Measurements from ENCODE around the gene TGM1. TPM values are rescaled to one million over a fixed set of nuclear protein-coding genes. Genes with fewer than 3 reads are reported as not detected.

TGM1 gene
- polyA plus RNA-seq, 2 of the 4 experiments (the other 2 are of a cell fraction) = 0.61 to 1.3 TPM

DNA sequence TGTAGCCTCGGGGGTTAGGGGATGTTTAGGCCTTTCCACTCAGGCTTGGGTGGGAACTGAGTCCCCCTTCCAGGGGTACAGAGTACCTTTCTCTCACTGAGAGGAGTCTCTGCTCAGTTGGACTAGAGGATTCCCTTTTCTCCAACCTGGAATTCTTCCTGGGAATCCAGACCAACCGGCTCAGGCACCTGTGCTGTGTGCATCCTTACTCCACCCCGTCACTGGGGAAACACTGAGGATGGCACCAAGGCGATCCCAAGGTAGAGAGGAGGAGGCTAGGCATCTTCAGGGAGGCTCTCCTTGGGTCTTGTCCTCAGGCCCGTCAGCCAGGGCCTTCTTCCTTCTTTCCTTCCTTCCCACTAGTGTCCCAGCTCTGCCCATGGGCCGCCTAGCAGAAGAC lies 871 bp upstream of the TGM1 start:
- ChIA-PET CTCF (interaction anchor here (0.8 to 34.0 kb wide), 3 partner anchors 21 to 39 kb away, joined by 3 to 469 read pairs (median 24); partner anchors contain the start of genes CIDEB, DHRS1, LTB4R and LTB4R2), POLR2A (no interaction called here)
- WGBS (ENCODE audit: missing lambda C conversion rate) = 79% methylated on average over 6 of the region's 6 CpGs
- Histone ChIP-seq H3K4me2 (no peak overlapping the region), H3K4me1 (peaks cover 8% of the 10 kb centered on the region), H3K4me3 (no peak overlapping the region), H3K9me3 (no peaks in the 10 kb centered on the region), H3K27ac (no peak overlapping the region)
- ATAC-seq = no peak
- no peak for DNase-seq (ENCODE audit: low read depth in 1 of 2, low spot score in 1 of 2)
- TF ChIP-seq FOSB (CRISPR knock-in tag; IDR thresholded peaks at IDR 0.05) (no peak), NR3C1 (IDR thresholded peaks at IDR 0.05) (no peak), EP300 (IDR thresholded peaks at IDR 0.05) (no peak), CEBPB (IDR thresholded peaks at IDR 0.05) (no peak), HOXB13 (CRISPR knock-in tag; IDR thresholded peaks at IDR 0.05; ENCODE audit: low read depth) (no peak), HES2 (IDR thresholded peaks at IDR 0.05) (no peak), EHF (CRISPR knock-in tag; IDR thresholded peaks at IDR 0.05) (no peak)
- TF ChIP-seq, protein P1, sequence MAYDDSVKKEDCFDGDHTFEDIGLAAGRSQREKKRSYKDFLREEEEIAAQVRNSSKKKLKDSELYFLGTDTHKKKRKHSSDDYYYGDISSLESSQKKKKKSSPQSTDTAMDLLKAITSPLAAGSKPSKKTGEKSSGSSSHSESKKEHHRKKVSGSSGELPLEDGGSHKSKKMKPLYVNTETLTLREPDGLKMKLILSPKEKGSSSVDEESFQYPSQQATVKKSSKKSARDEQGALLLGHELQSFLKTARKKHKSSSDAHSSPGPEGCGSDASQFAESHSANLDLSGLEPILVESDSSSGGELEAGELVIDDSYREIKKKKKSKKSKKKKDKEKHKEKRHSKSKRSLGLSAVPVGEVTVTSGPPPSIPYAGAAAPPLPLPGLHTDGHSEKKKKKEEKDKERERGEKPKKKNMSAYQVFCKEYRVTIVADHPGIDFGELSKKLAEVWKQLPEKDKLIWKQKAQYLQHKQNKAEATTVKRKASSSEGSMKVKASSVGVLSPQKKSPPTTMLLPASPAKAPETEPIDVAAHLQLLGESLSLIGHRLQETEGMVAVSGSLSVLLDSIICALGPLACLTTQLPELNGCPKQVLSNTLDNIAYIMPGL (CRISPR knock-in tag; IDR thresholded peaks at IDR 0.05; ENCODE audit: borderline replicate concordance) = no peak
- TF ChIP-seq, protein P2, sequence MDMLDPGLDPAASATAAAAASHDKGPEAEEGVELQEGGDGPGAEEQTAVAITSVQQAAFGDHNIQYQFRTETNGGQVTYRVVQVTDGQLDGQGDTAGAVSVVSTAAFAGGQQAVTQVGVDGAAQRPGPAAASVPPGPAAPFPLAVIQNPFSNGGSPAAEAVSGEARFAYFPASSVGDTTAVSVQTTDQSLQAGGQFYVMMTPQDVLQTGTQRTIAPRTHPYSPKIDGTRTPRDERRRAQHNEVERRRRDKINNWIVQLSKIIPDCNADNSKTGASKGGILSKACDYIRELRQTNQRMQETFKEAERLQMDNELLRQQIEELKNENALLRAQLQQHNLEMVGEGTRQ (IDR thresholded peaks at IDR 0.05) = no peak
- FAIRE-seq = no peak

DNA sequence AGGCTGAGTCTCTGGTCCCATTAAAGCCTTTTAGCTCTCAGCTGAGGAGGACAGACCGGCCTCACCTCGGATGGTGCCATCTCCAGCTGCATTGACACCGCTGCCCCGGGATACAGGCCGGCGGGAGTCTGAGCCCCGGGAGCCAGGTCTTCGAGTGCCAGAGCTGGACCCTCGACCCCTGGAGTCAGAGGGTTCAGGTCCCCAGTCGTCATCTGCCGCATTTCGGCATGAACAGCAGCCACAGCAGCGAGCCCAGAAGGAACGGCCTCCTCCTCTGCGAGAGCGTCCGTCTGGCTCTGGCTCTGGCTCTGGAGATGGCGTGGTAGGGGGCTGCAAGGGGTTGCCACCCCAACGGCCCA lies 1.0 kb downstream of the TGM1 start:
- Histone ChIP-seq H3K4me3 (no peak overlapping the region), H3K4me1 (peaks cover 8% of the 10 kb centered on the region), H3K27ac (no peak overlapping the region), H3K9me3 (no peaks in the 10 kb centered on the region), H3K4me2 (no peak overlapping the region)
- TF ChIP-seq CHD2 (IDR thresholded peaks at IDR 0.05; ENCODE audit: low read length, partially characterized antibody) (no peak), PHF8 (IDR thresholded peaks at IDR 0.05; ENCODE audit: borderline replicate concordance, low read depth) (no peak), MYC (IDR thresholded peaks at IDR 0.05; ENCODE audit: borderline replicate concordance, low read length) (no peak), NFE2L2 (conservative IDR thresholded peaks at IDR 0.05; ENCODE audit: low read length) (no peak), CHD4 (IDR thresholded peaks at IDR 0.05; ENCODE audit: borderline replicate concordance) (no peak), FOSB (CRISPR knock-in tag; IDR thresholded peaks at IDR 0.05) (no peak), ATOH8 (CRISPR knock-in tag; IDR thresholded peaks at IDR 0.05; ENCODE audit: low read depth) (no peak), KDM5A (IDR thresholded peaks at IDR 0.05) (no peak), RFX5 (IDR thresholded peaks at IDR 0.05) (no peak), CBX8 (IDR thresholded peaks at IDR 0.05) (no peak)
- TF ChIP-seq, protein P3, sequence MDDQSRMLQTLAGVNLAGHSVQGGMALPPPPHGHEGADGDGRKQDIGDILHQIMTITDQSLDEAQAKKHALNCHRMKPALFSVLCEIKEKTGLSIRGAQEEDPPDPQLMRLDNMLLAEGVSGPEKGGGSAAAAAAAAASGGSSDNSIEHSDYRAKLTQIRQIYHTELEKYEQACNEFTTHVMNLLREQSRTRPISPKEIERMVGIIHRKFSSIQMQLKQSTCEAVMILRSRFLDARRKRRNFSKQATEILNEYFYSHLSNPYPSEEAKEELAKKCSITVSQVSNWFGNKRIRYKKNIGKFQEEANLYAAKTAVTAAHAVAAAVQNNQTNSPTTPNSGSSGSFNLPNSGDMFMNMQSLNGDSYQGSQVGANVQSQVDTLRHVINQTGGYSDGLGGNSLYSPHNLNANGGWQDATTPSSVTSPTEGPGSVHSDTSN (IDR thresholded peaks at IDR 0.05) = no peak
- TF ChIP-seq, protein P1 (CRISPR knock-in tag; IDR thresholded peaks at IDR 0.05; ENCODE audit: borderline replicate concordance) = no peak
- TF ChIP-seq, protein P4, sequence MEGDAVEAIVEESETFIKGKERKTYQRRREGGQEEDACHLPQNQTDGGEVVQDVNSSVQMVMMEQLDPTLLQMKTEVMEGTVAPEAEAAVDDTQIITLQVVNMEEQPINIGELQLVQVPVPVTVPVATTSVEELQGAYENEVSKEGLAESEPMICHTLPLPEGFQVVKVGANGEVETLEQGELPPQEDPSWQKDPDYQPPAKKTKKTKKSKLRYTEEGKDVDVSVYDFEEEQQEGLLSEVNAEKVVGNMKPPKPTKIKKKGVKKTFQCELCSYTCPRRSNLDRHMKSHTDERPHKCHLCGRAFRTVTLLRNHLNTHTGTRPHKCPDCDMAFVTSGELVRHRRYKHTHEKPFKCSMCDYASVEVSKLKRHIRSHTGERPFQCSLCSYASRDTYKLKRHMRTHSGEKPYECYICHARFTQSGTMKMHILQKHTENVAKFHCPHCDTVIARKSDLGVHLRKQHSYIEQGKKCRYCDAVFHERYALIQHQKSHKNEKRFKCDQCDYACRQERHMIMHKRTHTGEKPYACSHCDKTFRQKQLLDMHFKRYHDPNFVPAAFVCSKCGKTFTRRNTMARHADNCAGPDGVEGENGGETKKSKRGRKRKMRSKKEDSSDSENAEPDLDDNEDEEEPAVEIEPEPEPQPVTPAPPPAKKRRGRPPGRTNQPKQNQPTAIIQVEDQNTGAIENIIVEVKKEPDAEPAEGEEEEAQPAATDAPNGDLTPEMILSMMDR (IDR thresholded peaks at IDR 0.05) = no peak
- TF ChIP-seq, protein P5, sequence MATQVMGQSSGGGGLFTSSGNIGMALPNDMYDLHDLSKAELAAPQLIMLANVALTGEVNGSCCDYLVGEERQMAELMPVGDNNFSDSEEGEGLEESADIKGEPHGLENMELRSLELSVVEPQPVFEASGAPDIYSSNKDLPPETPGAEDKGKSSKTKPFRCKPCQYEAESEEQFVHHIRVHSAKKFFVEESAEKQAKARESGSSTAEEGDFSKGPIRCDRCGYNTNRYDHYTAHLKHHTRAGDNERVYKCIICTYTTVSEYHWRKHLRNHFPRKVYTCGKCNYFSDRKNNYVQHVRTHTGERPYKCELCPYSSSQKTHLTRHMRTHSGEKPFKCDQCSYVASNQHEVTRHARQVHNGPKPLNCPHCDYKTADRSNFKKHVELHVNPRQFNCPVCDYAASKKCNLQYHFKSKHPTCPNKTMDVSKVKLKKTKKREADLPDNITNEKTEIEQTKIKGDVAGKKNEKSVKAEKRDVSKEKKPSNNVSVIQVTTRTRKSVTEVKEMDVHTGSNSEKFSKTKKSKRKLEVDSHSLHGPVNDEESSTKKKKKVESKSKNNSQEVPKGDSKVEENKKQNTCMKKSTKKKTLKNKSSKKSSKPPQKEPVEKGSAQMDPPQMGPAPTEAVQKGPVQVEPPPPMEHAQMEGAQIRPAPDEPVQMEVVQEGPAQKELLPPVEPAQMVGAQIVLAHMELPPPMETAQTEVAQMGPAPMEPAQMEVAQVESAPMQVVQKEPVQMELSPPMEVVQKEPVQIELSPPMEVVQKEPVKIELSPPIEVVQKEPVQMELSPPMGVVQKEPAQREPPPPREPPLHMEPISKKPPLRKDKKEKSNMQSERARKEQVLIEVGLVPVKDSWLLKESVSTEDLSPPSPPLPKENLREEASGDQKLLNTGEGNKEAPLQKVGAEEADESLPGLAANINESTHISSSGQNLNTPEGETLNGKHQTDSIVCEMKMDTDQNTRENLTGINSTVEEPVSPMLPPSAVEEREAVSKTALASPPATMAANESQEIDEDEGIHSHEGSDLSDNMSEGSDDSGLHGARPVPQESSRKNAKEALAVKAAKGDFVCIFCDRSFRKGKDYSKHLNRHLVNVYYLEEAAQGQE (IDR thresholded peaks at IDR 0.05) = no peak
- ATAC-seq (no peak), DNase-seq (ENCODE audit: low read depth in 1 of 2, low spot score in 1 of 2) (no peak), FAIRE-seq (no peak)
- CTCF ChIA-PET = interaction anchor here (1.3 to 34.0 kb wide), 6 partner anchors 9 to 41 kb away, joined by 4 to 469 read pairs (median 8); partner anchors contain the start of genes CIDEB, DHRS1, LTB4R and LTB4R2
- 83% methylated on average over 12 of the region's 19 CpGs for WGBS (ENCODE audit: missing lambda C conversion rate)
- POLR2A ChIA-PET = interaction anchor here (2.0 kb wide), 1 partner anchor 9 kb away, joined by 12 read pairs; the partner anchor contains the start of gene RABGGTA
